Chondrocyte (in vitro differentiated cells): ENCODE results near the gene RABGAP1L. TPM values are rescaled to one million over a fixed set of nuclear protein-coding genes. Genes with fewer than 3 reads are reported as not detected.

ENCODE experiments used
- DNase-seq: peaks from one replicate; pipeline ENCODE4 v3.0.0; 2021; ENCODE audit warnings: mixed read lengths, low spot score
- H3K27ac Mint-ChIP-seq: one replicate; pipeline ENCODE4 v1.8.0; 2021; ENCODE audit warnings: mild to moderate bottlenecking, moderate library complexity, mixed read lengths; ENCODE audit not compliant: unreplicated experiment
- H3K27me3 Mint-ChIP-seq: 2 replicates; pipeline ENCODE4 v1.8.0; 2021; ENCODE audit warnings: low read depth, mixed read lengths
- H3K36me3 Mint-ChIP-seq: 2 replicates; pipeline ENCODE4 v1.8.0; 2021; ENCODE audit warnings: low read depth, mixed read lengths
- H3K4me1 Mint-ChIP-seq: 2 replicates; pipeline ENCODE4 v1.8.0; 2021; ENCODE audit warnings: low read depth, mild to moderate bottlenecking, mixed read lengths
- H3K4me3 Mint-ChIP-seq: one replicate; pipeline ENCODE4 v1.8.0; 2021; ENCODE audit warnings: mild to moderate bottlenecking, moderate library complexity, mixed read lengths; ENCODE audit not compliant: unreplicated experiment
- H3K9me3 Mint-ChIP-seq: 2 replicates; pipeline ENCODE4 v1.8.0; 2021; ENCODE audit warnings: low read depth, mixed read lengths
- CTCF ChIP-seq: fragments of 200-600 bp; sonication (generic); IDR thresholded peaks from 2 replicates; pipeline ENCODE4 v1.5.0; 2021; ENCODE audit warnings: antibody characterized with exemption, mild to moderate bottlenecking, moderate library complexity
- total RNA-seq: library from RNA; stranded (reverse); gene quantifications from 3 replicates; pipeline ENCODE4 v1.2.1, GENCODE V29; 2021

RABGAP1L gene
- total RNA-seq, 1 donor from 2014 or later = 27.1 TPM

- H3K36me3 Mint-ChIP-seq = no peaks in the 10 kb centered on the region
- no peak for DNase-seq
- H3K4me3 Mint-ChIP-seq = no peak overlapping the region
- H3K27ac Mint-ChIP-seq = no peak overlapping the region
- no peaks in the 10 kb centered on the region for H3K4me1 Mint-ChIP-seq
- TF ChIP-seq CTCF = no peak
- H3K27me3 Mint-ChIP-seq = no peaks in the 10 kb centered on the region
- peaks cover 3% of the 10 kb centered on the region for H3K9me3 Mint-ChIP-seq
These were observed 738.9 kb downstream of the RABGAP1L start for GRCh38 chr1:174898102-174898797.

GRCh38 chr1:174900317-174900716, 741.0 kb downstream of the RABGAP1L start:
- DNase-seq = no peak
- peaks cover 6% of the 10 kb centered on the region for H3K9me3 Mint-ChIP-seq
- no peaks in the 10 kb centered on the region for H3K27me3 Mint-ChIP-seq
- no peak overlapping the region for H3K4me3 Mint-ChIP-seq
- H3K36me3 Mint-ChIP-seq = peaks cover 2% of the 10 kb centered on the region
- no peak for TF ChIP-seq CTCF
- H3K27ac Mint-ChIP-seq = no peak overlapping the region
- H3K4me1 Mint-ChIP-seq = no peaks in the 10 kb centered on the region

- no peak for TF ChIP-seq CTCF
- peaks cover 2% of the 10 kb centered on the region for H3K36me3 Mint-ChIP-seq
- no peak for DNase-seq
- H3K27me3 Mint-ChIP-seq = no peaks in the 10 kb centered on the region
- H3K9me3 Mint-ChIP-seq = peaks cover 12% of the 10 kb centered on the region
- H3K27ac Mint-ChIP-seq = no peak overlapping the region
- no peak overlapping the region for H3K4me3 Mint-ChIP-seq
- H3K4me1 Mint-ChIP-seq = no peaks in the 10 kb centered on the region
These were observed 743.3 kb downstream of the RABGAP1L start for GRCh38 chr1:174902531-174903099.

DNA sequence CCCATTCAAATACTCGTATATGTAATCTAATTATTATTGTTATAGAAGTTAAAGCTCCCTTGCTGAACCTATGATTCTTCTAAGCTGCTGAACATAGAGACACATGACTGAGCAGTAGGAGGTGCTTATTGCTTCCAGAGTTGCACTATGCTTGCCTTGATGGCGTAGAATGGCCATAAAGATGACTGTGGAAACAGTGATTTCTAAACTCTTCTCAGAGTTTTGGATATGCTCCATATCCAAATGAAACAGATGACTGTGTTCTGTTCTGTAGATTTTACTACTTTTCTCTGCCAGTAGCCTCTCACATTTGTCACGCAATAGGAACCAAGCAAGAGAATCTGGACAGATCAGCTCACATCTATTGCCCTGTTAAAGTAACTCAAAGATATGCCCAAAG, 752.3 kb downstream of the RABGAP1L start:
- TF ChIP-seq CTCF = no peak
- no peak for DNase-seq
- Mint-ChIP-seq H3K4me3 (no peak overlapping the region), H3K4me1 (peaks cover 9% of the 10 kb centered on the region), H3K9me3 (peaks cover 2% of the 10 kb centered on the region), H3K36me3 (no peaks in the 10 kb centered on the region), H3K27me3 (no peaks in the 10 kb centered on the region), H3K27ac (no peak overlapping the region)

DNA sequence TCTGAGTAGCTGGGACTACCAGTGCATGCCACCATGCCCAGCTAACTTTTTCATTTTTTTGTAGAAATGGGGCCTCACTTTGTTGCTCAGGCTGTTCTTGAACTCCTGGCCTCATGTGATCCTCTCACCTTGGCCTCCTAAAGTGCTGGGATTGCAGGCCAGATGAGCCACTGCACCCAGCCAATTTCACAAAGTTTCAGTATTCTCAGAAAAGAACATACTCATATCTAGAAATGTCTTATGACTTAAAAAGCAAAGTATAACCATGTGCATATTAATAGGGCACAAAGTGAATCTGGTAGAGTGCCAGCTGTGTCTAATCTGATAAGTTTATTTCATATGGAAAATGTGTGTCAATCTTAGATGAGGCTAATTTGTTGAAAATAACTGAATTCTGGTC, 752.9 kb downstream of the RABGAP1L start:
- H3K27me3 Mint-ChIP-seq = no peaks in the 10 kb centered on the region

More for the DNA sequence above, 752.9 kb downstream of the RABGAP1L start:
- H3K36me3 Mint-ChIP-seq = no peaks in the 10 kb centered on the region
- no peak overlapping the region for H3K4me3 Mint-ChIP-seq
- H3K9me3 Mint-ChIP-seq = no peaks in the 10 kb centered on the region
- DNase-seq = no peak
- H3K27ac Mint-ChIP-seq = no peak overlapping the region
- TF ChIP-seq CTCF = no peak
- peaks cover 9% of the 10 kb centered on the region for H3K4me1 Mint-ChIP-seq
